Bone marrow (tissue), 2 donors: Measurements from ENCODE around the gene PPP1R3E.
"Not testable (repeated sequence)": the region's sequence is repeated elsewhere in the genome, so short reads cannot be mapped to it uniquely, and the experiment has no call there.

Experiments used
- DNase-seq, 2 donors: peaks; one replicate each; lab custom pipeline; 2025; lab: John Stamatoyannopoulos, UW

PPP1R3E gene

DNA sequence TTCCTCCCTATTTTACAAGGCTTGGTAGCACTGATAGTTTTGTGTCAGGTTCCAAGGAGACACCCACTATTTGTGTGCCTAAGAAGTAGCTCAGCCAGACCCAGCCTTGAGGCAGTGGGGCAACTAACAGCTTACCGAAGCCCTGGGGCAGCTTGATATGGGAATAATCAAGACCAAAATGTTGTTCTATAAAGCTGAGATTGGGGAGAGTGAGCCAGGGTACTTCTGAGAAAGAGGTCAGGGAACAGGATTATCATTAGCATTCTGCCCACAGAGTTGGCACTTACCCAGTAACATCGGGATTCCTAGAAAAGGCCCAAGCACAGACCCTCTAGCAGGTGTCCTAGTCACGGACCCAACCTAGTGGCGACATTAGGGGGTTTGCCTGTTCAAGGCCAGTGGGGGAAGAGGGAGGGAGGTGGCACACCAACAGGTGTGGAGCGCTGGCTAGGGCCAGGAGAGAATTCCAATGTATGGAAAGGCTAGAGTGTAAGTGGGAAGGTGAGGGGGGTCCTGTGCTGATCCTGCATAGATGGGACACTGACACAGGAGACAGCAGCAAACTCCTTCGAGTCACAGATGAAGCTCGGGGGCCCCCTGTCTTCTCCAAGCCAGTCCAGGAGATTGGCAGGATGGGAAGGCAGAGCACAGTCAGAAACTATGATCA is 4.9 kb downstream of the PPP1R3E start:
- no peak for DNase-seq

DNA sequence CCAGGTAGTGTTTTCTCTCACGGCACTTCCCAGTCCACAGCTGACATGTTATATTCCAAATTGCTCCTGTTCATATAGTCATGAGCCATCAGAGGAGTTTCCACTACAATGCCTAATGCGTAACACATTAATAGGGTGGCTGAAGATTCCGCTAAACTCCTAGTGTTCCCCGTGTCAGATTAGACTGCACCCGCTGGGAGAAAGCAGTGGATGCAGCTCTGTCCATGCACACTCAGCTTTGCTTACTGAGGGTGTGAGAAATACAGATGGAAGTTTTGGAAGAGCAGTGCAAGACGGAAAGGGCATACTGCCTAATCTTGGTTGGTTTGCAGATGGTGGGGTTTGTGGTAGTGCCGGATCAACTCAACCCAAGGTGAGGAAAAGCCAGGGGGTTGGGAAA is 5.6 kb downstream of the PPP1R3E start:
- DNase-seq: no peak

DNA sequence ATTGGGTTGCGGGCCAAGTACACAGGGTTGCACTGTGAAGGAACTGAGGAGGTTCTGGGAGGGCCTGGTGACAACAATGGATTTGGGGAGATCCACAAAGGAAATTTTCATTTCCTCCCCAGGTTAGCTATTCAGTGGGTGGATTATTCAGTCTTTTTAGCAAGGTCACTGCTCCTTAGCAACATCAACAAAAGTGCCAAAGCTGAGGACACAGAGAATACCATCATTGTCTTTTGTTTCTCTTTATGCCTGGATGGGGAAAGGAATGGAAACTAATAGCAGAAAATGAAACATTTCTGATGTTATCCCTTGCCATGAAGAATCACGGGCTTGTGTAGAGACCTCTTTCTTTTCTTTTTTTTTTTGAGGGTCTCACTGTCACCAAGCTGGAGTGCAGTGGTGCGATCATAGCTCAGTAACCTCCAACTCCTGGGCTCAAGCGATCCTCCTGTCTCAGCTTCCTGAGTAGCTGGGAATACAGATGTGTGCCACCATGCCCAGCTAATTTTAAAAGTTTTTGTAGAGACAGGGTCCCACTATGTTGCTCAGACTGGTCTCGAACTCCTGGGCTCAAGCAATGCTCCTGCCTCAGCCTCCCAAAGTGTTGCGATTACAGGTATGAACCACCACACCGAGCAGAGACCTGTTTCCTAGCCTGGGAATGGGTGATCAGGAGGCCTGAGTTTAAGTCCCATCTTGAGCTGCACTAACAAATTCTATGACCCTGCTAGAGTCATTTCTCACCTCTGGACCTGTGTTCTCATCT is 6.5 kb downstream of the PPP1R3E start:
- no peak for DNase-seq

DNA sequence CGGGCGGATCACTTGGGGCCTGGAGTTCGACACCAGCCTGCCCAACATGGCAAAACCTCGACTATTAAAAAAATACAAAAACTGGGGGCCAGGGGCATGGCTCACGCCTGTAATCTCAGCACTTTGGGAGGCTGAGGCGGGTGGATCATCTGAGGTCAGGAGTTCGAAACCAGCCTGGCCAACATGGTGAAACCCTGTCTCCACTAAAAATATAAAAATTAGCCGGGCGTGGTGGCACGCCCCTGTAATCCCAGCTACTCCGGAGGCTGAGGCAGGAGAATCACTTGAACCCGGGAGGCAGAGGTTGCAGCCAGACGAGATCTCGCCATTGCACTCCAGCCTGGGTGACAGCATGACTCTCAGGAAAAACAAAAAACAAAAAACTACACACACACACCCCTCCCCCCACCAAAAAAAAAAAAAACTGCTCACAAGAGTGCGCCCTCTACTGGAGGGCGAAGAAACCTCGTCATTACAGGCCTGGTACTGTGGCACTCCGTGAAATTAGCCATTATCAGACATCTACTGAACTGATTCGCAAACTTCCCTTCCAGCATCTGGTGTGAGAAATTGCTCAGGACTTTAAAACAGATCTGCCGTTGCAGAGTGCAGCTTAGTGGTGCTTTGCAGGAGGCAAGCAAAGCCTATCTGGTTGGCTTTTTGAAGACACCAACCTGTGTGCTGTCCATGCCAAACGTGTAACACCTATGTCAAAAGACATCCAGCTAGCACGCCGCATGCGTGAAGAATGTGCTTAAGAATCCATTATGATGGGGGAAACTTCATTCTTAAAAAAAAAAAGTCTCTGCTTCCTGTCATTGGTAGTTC is 7.7 kb downstream of the PPP1R3E start:
- DNase-seq: peak in 1 of 2 donors; percentile 55

- no peak for DNase-seq
Measured at GRCh38 chr14:23286902-23287479, 15.7 kb downstream of the PPP1R3E start.

DNA sequence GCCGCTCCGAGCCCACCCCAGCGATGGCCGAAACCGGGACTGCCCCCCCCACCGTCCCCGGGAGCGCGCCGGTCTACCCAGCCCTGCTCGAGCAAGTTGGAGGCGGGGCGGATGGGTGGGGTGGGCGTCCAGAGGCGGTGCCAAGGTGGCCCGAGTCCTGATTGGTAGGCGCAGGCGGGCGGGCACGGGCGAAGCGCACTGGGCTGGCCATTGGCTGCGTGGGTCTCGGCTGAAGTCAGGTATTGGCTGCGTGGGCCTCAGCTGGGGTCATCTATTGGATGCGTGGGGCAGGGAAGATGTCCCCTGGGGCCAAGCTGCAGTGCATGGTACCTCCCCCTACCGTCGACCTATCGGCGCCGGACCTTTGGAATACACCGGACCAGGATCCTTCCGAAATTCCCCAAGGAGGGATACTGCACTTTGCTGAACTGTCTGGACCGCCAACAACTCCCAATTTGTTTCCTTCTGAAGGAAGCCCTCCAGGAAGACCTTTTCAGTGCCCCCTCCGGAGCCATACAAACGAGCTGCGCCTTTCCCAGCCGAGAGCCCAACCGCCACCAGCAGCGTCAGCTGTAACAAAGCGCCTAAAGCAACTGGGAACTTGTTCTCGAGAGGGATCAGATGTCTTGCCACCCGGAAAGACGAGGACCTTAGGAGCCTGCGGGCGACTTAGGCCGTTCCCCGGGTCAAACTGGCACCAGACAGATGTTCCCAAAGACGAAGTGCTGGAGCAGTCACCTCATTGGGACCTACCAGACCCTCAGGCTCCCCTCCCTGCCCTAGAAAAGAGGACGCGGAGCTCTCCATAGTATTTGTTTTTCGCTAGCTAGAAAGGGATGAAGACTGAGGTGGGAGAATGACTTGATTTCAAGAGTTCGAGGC is 16.4 kb downstream of the PPP1R3E start, which contains the start of gene HOMEZ:
Gene HOMEZ (minus strand): TSS at position 113 of the 882 bp plus-strand sequence. CDS start 180 bp downstream, outside the sequence.
- peak; percentile 90 to 97 for DNase-seq

GRCh38 chr14:23285530-23286019 is 17.1 kb downstream of the PPP1R3E start:
- DNase-seq: no peak

DNA sequence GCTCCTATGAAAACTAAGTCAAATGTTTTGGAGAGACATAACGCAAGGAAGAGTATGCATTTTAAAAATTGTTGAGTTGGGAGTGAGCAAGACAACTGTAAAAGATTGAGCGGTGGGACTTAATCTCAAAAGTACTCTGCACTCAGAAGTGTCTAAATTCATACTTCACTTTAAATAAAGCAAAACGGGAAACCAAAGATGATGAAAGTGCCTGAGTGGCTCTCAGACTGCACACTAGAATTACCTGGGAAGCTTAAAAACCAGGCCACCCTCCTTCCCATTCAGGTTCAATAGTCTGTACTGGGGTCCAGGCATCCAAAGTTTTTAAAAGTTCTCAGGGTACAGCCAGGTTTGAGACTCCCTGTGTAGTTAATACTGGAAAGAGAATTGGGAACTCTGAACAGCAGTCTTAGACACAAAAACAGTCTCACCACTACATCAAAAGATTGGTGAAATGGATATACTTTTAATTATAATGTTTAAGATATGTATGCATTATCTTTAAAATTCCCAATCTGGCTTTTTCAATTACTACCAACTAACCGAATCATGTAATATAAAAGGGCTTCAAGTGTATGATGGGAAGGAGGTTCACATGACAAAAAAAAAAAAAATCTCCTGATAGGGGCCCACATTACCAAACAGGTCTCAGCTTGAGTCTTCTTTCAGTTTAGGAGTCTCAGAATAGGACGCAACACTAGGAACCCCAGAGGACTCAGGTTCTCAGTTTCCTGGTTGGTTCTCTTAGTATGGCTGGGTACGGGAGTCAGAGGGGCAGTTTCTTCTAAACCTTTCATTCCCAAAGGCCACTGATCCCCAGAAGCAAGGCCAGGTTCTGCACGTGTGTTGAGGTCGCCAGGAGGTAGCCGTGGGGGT is 17.8 kb downstream of the PPP1R3E start:
- peak in 1 of 2 donors; percentile 11 for DNase-seq

- DNase-seq: no peak
Measured at GRCh38 chr14:23281247-23281646, 21.4 kb downstream of the PPP1R3E start.

GRCh38 chr14:23277928-23278327 is 24.7 kb downstream of the PPP1R3E start:
- not testable (repeated sequence) for DNase-seq

GRCh38 chr14:23277189-23277588 is 25.5 kb downstream of the PPP1R3E start:
- DNase-seq: no peak

DNA sequence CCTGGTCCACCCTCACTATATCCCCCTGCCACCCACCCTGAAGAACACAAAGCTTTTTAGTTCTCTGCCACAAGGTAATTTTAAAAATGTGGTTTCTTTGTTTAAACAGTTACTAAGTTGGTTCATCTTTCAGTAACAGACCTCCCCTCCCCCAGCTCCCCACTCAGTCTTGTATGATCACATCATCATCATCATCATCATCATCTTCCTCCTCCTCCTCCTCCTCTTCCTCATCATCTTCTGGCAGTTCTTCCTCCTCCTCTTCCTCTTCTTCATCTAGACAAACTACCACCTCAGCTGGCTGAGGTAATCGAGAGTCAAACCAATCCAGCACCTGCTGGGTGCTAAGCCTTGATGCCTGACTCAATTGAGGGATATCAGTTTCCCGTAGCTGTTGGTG is 27.2 kb downstream of the PPP1R3E start:
- no peak for DNase-seq

DNA sequence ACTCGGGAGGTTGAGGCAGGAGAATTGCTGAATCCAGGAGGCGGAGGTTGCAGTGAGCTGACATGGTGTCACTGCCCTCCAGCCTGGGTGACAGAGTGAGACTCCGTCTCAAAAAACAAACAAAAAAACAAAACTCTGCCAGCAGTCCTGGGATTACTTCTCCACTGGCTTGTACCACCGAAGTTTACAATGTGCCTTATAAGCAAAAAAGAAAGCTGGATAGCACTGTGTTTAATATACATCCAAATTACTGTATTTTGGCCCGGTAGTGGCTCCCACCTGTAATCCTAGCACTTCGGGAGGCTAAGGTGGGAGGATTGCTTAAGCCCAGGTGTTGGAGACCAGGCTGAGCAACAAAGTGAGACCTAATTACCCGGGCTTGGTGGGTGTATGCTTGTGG is 33.5 kb downstream of the PPP1R3E start:
- no peak for DNase-seq

DNA sequence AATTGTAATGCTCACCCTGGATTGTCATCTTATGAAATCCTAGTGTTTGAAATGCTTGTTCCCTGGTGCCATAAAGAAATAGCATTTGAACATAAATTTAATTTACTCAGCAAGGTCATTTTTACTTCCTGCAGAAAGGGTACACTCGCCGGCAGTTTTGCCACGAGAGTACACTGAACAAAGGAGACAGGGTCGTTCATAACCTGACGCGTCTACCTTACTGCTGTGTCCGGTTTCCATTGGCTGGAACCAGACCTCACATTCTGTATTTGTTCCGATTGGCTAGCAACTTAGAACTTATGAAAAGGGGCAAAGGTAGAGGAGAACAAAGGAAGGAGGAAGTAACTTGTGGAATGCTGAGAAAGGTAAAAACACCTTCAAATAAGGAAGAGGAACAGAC is 41.8 kb downstream of the PPP1R3E start:
- DNase-seq: not testable (repeated sequence)

DNA sequence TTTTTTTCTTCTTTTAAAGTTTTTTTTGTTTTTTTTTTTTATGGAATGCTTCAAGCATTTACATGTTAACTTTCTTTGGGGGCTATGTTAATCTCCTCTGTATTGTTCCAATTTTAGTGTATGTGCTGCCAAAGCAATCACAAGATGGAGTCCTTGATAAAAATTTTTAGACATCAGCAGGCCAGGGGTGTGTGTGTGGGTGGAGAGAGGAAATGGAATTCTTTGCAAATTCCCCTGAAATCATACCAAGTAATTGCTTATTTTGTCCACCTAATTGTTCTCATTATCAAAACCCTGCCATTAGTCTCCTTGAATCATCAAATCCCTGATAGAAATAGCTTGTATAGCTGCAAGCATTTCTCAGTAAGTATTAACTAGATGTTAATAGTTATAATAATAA is 43.2 kb downstream of the PPP1R3E start:
- DNase-seq: no peak

DNA sequence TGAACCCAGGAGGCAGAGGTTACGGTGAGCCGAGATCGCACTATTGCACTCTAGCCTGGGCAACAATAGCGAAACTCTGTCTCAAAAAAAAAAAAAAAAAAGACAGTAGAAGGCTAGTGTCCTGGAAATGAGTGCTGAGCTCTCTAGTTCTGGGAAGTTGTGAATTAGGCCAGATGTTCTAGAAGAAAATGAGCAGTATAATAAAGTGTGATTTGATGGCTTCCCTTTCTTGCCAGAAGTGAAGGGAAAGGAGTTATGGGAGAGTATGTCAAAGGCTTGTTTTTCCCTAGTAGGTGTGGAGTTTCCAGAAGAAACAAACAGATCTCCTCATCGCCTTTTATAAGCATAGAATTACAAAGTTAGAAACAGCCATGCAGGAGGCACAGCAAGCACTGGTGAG is 44.4 kb downstream of the PPP1R3E start:
- no peak for DNase-seq

GRCh38 chr14:23252420-23253333 is 50.0 kb downstream of the PPP1R3E start:
- no peak for DNase-seq

DNA sequence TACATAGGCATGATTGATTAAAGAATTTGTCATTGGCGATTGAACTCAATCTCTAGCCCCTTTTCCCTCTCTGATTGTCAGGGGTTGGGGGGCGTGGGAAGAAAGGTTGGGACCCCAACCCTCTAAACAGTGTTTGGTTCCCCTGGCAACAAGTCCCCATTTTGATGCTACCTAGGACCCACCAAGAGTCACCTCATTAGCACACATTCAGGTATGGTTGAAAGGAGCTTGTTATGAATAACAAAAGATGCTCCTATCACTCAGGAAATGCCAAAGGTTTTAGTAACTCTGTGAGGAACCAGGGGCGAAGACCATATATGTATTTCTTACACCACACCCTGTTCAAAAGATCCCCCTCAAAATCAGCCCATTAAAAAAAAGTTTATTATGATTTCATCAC is 50.7 kb downstream of the PPP1R3E start:
- DNase-seq: no peak

- DNase-seq: no peak
Measured at GRCh38 chr14:23249824-23250223, 52.8 kb downstream of the PPP1R3E start.
